ENCODE measurements around the gene EXOC4. TPM values are rescaled to one million over a fixed set of nuclear protein-coding genes. Genes with fewer than 3 reads are reported as not detected.

Gene EXOC4
- total and polyA plus RNA-seq, 12 donors = 7.5 to 41.7 (median 34.6) TPM

- H3K4me3 ChIP-seq = no peak overlapping the region
- WGBS, 2 donors = 95 to 97% methylated on average over 2 of the region's 2 CpGs
- no peaks in the 10 kb centered on the region for H3K36me3 ChIP-seq
- no peaks in the 10 kb centered on the region for H3K9me3 ChIP-seq
- ATAC-seq (no peak), DNase-seq (no peak)
- no peak for TF ChIP-seq CTCF (IDR thresholded peaks at IDR 0.05)
- no peaks in the 10 kb centered on the region for H3K27me3 ChIP-seq
- intact Hi-C loops (cut with DNase I) = no loop called here
- no peaks in the 10 kb centered on the region for H3K4me1 ChIP-seq
- no peak overlapping the region for H3K27ac ChIP-seq
These were observed 265.8 kb downstream of the EXOC4 start for GRCh38 chr7:133518718-133519117.

- H3K36me3 ChIP-seq = no peaks in the 10 kb centered on the region
- H3K27me3 ChIP-seq = no peaks in the 10 kb centered on the region
- H3K9me3 ChIP-seq = no peaks in the 10 kb centered on the region
- H3K27ac ChIP-seq = no peak overlapping the region
- H3K4me1 ChIP-seq = no peaks in the 10 kb centered on the region
- DNase-seq (no peak), ATAC-seq (no peak)
- TF ChIP-seq CTCF (IDR thresholded peaks at IDR 0.05) = no peak
- intact Hi-C loops (cut with DNase I) = no loop called here
- H3K4me3 ChIP-seq = no peak overlapping the region
- WGBS, 2 donors = 97% methylated on average over 1 of the region's 1 CpG
These were observed 267.4 kb downstream of the EXOC4 start for GRCh38 chr7:133520248-133520647.

GRCh38 chr7:133522501-133522900 is 269.6 kb downstream of the EXOC4 start:
- no peak for TF ChIP-seq CTCF (IDR thresholded peaks at IDR 0.05)
- no peaks in the 10 kb centered on the region for H3K4me1 ChIP-seq
- ATAC-seq (no peak), DNase-seq (no peak)
- H3K27me3 ChIP-seq = no peaks in the 10 kb centered on the region
- WGBS, 2 donors = 97 to 99% methylated on average over 2 of the region's 2 CpGs
- H3K4me3 ChIP-seq = no peak overlapping the region
- intact Hi-C loops (cut with DNase I) = no loop called here
- no peaks in the 10 kb centered on the region for H3K36me3 ChIP-seq
- no peak overlapping the region for H3K27ac ChIP-seq
- H3K9me3 ChIP-seq = no peaks in the 10 kb centered on the region

GRCh38 chr7:133528796-133529195 is 275.9 kb downstream of the EXOC4 start:
- intact Hi-C loops (cut with DNase I) = no loop called here

More at GRCh38 chr7:133528796-133529195, 275.9 kb downstream of the EXOC4 start:
- no peaks in the 10 kb centered on the region for H3K9me3 ChIP-seq
- H3K27me3 ChIP-seq = no peaks in the 10 kb centered on the region
- peaks cover 0 to 23% (median 13%) of the 10 kb centered on the region in 9 donors for H3K4me1 ChIP-seq
- no peak for DNase-seq
- no peak overlapping the region for H3K27ac ChIP-seq
- no peak overlapping the region for H3K4me3 ChIP-seq
- no peak for ATAC-seq
- 61 to 71% methylated on average over 1 of the region's 1 CpG for WGBS, 2 donors
- H3K36me3 ChIP-seq = no peaks in the 10 kb centered on the region
- no peak for TF ChIP-seq CTCF (IDR thresholded peaks at IDR 0.05)

Data from heart right ventricle (tissue), 16 donors.